H7 (cell line): ENCODE results near the gene MEIOB. TPM values are rescaled to one million over a fixed set of nuclear protein-coding genes. Genes with fewer than 3 reads are reported as not detected.

Source experiments
- DNase-seq: peaks from one replicate; pipeline ENCODE4 v3.0.0; 2012
- H3K27me3 ChIP-seq: 2 replicates; pipeline ENCODE4 v1.6.0; 2011; ENCODE audit warnings: mild to moderate bottlenecking, low read length; ENCODE audit not compliant: control insufficient read depth, insufficient read depth
- H3K36me3 ChIP-seq: replicated peaks from 2 replicates; pipeline ENCODE4 v1.5.1; 2011; ENCODE audit warnings: low read length; ENCODE audit not compliant: control insufficient read depth, insufficient read depth
- H3K4me3 ChIP-seq: 2 replicates; pipeline ENCODE4 v1.5.1; 2011; ENCODE audit warnings: low read depth, mild to moderate bottlenecking, control low read depth, low read length, moderate library complexity; ENCODE audit not compliant: insufficient read depth
- total RNA-seq: library from RNA; depleted of rRNA; stranded (reverse); fragments of >200 nt; shearing (Covaris generic); gene quantifications from 2 replicates; pipeline ENCODE4 v1.2.3, GENCODE V29; 2014

MEIOB gene
- total RNA-seq, 1 experiment from 2014 or later: 6.4 TPM

DNA sequence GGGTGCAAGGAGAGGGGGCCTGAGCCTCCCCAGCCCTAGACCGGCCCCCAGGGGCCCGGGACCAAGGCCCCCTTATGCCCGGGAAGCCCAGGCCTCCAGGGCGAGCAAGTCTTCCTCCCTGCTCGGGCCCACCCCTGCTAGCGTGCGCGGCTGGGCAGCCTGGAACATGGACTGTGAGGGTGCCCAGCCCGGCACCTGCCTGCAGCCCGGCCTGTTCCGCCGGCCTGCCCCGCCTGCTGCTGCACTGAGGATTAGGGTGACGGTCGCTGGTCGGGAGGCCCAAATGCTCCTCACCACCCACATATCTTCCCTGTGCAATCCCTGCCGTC, 40.2 kb upstream of the MEIOB start:
- DNase-seq: no peak
- peaks cover 34% of the 10 kb centered on the region for H3K27me3 ChIP-seq
- no peaks in the 10 kb centered on the region for H3K36me3 ChIP-seq
- H3K4me3 ChIP-seq: no peak overlapping the region

- DNase-seq: peak; percentile 62
- no peak overlapping the region for H3K4me3 ChIP-seq
These were observed 39.7 kb upstream of the MEIOB start for GRCh38 chr16:1911467-1912214.

GRCh38 chr16:1909561-1910231, 37.7 kb upstream of the MEIOB start:
- Histone ChIP-seq H3K36me3 (no peaks in the 10 kb centered on the region), H3K4me3 (no peak overlapping the region), H3K27me3 (peaks cover 12% of the 10 kb centered on the region)
- DNase-seq: peak; percentile 68

More at GRCh38 chr16:1911467-1912214, 39.7 kb upstream of the MEIOB start:
- Histone ChIP-seq H3K27me3 (peaks cover 29% of the 10 kb centered on the region), H3K36me3 (no peaks in the 10 kb centered on the region)

- no peak overlapping the region for H3K4me3 ChIP-seq
- peak; percentile 55 for DNase-seq
- H3K27me3 ChIP-seq: peaks cover 6% of the 10 kb centered on the region; the same call in 1 of the 2 replicates
- H3K36me3 ChIP-seq: no peaks in the 10 kb centered on the region
These were observed 37.0 kb upstream of the MEIOB start for GRCh38 chr16:1908983-1909382.

- Histone ChIP-seq H3K27me3 (0 out of 2 replicates have a peak, but pooled peaks cover 4% of the 10 kb centered on the region), H3K36me3 (no peaks in the 10 kb centered on the region), H3K4me3 (no peak overlapping the region)
- DNase-seq: peak; percentile 60
These were observed 36.2 kb upstream of the MEIOB start for GRCh38 chr16:1908184-1908583.

GRCh38 chr16:1907226-1907860, 35.4 kb upstream of the MEIOB start:
- no peak overlapping the region for H3K4me3 ChIP-seq
- DNase-seq: peak; percentile 65
- H3K27me3 ChIP-seq: 0 out of 2 replicates have a peak, but pooled peaks cover 4% of the 10 kb centered on the region
- no peaks in the 10 kb centered on the region for H3K36me3 ChIP-seq

DNA sequence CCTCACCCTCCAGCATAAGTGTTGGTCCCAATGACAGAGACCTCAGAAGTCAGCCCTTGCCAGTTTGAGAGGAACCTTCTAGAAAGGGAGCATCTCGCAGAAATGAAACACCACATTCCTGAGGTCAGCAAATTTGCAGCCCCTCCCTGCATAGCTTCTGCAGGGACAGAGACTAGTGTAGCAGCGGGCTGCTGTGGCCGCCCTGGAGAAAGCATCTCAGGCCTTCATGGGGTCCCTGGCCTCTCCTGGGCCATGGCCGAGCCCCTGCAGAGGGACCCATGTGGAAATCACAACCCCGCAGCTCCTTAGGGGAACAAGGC, 34.8 kb upstream of the MEIOB start:
- 0 out of 2 replicates have a peak, but pooled peaks cover 4% of the 10 kb centered on the region for H3K27me3 ChIP-seq
- no peaks in the 10 kb centered on the region for H3K36me3 ChIP-seq
- peak; percentile 51 for DNase-seq
- H3K4me3 ChIP-seq: no peak overlapping the region

- Histone ChIP-seq H3K36me3 (no peaks in the 10 kb centered on the region), H3K4me3 (no peak overlapping the region), H3K27me3 (0 out of 2 replicates have a peak, but pooled peaks cover 4% of the 10 kb centered on the region)
- DNase-seq: peak; percentile 67
These were observed 34.3 kb upstream of the MEIOB start for GRCh38 chr16:1906055-1906845.

DNA sequence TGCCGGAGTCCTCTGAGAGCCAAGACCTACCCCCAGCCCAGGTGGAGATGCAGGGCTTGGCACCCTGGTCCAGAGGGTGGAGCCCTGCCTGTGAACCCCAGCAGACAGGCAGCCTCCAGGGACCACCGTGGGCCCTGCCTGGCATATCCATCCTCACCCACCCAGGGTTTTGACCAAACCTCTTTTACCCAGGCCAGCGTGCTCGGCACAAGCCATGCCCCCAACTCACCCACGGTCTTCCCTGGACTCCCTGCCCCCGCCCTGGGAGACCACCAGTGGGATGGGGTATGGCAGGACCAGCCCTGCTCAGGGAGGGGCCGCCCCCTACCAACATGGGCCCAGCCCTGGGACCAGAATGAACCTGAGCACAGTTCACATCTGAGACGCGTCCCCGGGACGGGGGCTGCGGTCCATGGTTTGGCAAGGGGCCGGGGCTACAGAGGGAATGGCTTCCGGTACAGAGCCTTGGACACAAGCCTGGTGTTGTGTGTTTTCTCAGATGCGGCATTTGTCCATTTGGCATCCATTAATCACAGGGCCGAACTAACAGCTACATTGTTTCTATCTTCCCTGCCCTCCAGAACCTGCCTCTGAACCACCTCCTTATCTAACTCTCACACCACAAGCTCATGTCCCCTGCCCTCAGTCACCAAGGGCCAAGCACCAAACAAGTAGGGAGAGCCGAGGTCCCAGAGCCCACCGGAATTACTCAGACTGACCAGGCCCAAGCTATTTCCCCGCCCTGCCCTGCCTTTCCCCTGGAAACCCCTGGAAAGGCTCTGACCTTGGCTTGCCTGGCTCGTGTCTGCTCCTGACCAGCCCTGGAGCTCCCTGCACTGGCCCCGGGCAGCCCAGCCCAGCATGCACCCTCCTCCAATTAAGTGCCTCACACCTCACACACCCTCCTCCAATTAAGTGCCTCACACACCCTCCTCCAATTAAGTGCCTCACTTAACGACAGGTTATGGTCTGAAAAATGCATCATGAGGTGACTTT, 32.2 kb upstream of the MEIOB start:
- no peaks in the 10 kb centered on the region for H3K36me3 ChIP-seq
- peak; percentile 40 for DNase-seq
- H3K27me3 ChIP-seq: 0 out of 2 replicates have a peak, but pooled peaks cover 4% of the 10 kb centered on the region
- H3K4me3 ChIP-seq: no peak overlapping the region

DNA sequence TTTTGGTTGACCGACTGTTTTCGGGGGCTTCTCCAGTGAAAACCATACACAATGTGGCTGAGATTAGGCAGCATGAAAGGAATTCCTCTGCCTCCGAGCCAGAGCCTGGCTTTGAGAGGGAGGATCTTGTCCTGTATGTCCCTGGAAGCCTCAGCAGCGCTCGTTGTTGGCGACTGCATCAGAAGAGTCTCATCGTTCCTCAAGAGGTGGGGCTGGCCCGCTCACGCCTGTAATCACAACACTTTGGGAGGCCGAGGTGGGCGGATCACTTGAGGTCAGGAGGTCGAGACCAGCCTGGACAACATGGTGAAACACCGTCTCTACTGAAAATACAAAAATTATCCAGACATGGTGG, 31.2 kb upstream of the MEIOB start:
- peak; percentile 28 for DNase-seq
- H3K36me3 ChIP-seq: no peaks in the 10 kb centered on the region
- H3K4me3 ChIP-seq: no peak overlapping the region
- 0 out of 2 replicates have a peak, but pooled peaks cover 4% of the 10 kb centered on the region for H3K27me3 ChIP-seq

GRCh38 chr16:1902547-1903219, 30.7 kb upstream of the MEIOB start:
- H3K36me3 ChIP-seq: no peaks in the 10 kb centered on the region
- DNase-seq: no peak
- 0 out of 2 replicates have a peak, but pooled peaks cover 2% of the 10 kb centered on the region for H3K27me3 ChIP-seq
- no peak overlapping the region for H3K4me3 ChIP-seq

DNA sequence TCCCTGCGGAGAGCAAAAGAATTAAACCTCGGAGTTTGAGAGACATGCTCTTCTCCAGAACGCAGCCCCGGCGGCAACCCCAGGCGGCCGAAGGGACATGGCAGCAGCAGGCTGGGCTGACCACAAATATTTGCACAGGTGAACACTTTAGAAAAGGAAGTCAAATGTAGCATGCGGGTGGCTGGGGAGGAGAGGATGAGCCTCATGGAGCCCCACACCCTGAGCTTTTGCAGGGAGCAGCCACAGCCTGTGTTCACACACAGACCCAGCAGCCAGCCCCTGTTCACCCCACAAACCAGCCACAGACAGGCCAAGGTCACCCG, 28.4 kb upstream of the MEIOB start:
- Histone ChIP-seq H3K36me3 (no peaks in the 10 kb centered on the region), H3K4me3 (no peak overlapping the region), H3K27me3 (no peaks in the 10 kb centered on the region)
- DNase-seq: no peak
